ENCODE measurements around the gene NAPA. TPM values are rescaled to one million over a fixed set of nuclear protein-coding genes. Genes with fewer than 3 reads are reported as not detected.

NAPA gene
- polyA plus RNA-seq, 1 donor from 2014 or later, result 100 TPM

GRCh38 chr19:47494211-47494547, 20.7 kb downstream of the NAPA start:
- H3K36me3 ChIP-seq (ENCODE audit: insufficient read depth, low read length), result no peaks in the 10 kb centered on the region
- H3K4me3 ChIP-seq (ENCODE audit: low read length), result no peak overlapping the region
- no peak overlapping the region for H3K27ac ChIP-seq (ENCODE audit: low read length)

GRCh38 chr19:47493378-47494210, 21.3 kb downstream of the NAPA start:
- Histone ChIP-seq H3F3A (ENCODE audit: insufficient read depth, low read length, poor library complexity, severe bottlenecking) (no peaks in the 10 kb centered on the region), H3K9me3 (ENCODE audit: low read length) (no peaks in the 10 kb centered on the region), H3K4me2 (ENCODE audit: low read length) (no peak overlapping the region), H4K20me1 (ENCODE audit: insufficient read depth) (no peaks in the 10 kb centered on the region), H3K9ac (ENCODE audit: low read length) (no peak overlapping the region), H3K79me2 (replicated peaks; ENCODE audit: insufficient read depth, low read length) (no peaks in the 10 kb centered on the region), H2AFZ (ENCODE audit: low read depth, low read length) (no peak overlapping the region), H3K27ac (ENCODE audit: low read length) (no peak overlapping the region), H3K4me3 (ENCODE audit: low read length) (no peak overlapping the region), H3K27me3 (ENCODE audit: insufficient read depth, low read depth, low read length) (no peaks in the 10 kb centered on the region), H3K9me2 (ENCODE audit: insufficient read depth, low read length) (no peaks in the 10 kb centered on the region), H3K36me3 (ENCODE audit: insufficient read depth, low read length) (no peaks in the 10 kb centered on the region)
- TF ChIP-seq POLR2AphosphoS5 (IDR thresholded peaks at IDR 0.05) (no peak), TAF1 (IDR thresholded peaks at IDR 0.05; ENCODE audit: low read depth) (no peak), SMC3 (conservative IDR thresholded peaks at IDR 0.05; ENCODE audit: poor library complexity) (no peak), EZH2 (IDR thresholded peaks at IDR 0.05; ENCODE audit: borderline replicate concordance, insufficient read depth, low read length, poor library complexity, severe bottlenecking) (no peak), RAD21 (conservative IDR thresholded peaks at IDR 0.05) (no peak), EP300 (conservative IDR thresholded peaks at IDR 0.05; ENCODE audit: poor library complexity, severe bottlenecking) (no peak), MXI1 (conservative IDR thresholded peaks at IDR 0.05; ENCODE audit: poor library complexity, severe bottlenecking) (no peak), CTCF (IDR thresholded peaks at IDR 0.05; ENCODE audit: poor library complexity, severe bottlenecking) (no peak)

More at GRCh38 chr19:47494211-47494547, 20.7 kb downstream of the NAPA start:
- no peaks in the 10 kb centered on the region for H3K79me2 ChIP-seq (replicated peaks; ENCODE audit: insufficient read depth, low read length)
- H3K9ac ChIP-seq (ENCODE audit: low read length), result no peak overlapping the region
- no peaks in the 10 kb centered on the region for H4K20me1 ChIP-seq (ENCODE audit: insufficient read depth)
- H3K9me2 ChIP-seq (ENCODE audit: insufficient read depth, low read length), result no peaks in the 10 kb centered on the region
- H3K27me3 ChIP-seq (ENCODE audit: insufficient read depth, low read depth, low read length), result no peaks in the 10 kb centered on the region
- H3F3A ChIP-seq (ENCODE audit: insufficient read depth, low read length, poor library complexity, severe bottlenecking), result no peaks in the 10 kb centered on the region
- H3K9me3 ChIP-seq (ENCODE audit: low read length), result no peaks in the 10 kb centered on the region
- no peak overlapping the region for H2AFZ ChIP-seq (ENCODE audit: low read depth, low read length)
- TF ChIP-seq, protein P1, sequence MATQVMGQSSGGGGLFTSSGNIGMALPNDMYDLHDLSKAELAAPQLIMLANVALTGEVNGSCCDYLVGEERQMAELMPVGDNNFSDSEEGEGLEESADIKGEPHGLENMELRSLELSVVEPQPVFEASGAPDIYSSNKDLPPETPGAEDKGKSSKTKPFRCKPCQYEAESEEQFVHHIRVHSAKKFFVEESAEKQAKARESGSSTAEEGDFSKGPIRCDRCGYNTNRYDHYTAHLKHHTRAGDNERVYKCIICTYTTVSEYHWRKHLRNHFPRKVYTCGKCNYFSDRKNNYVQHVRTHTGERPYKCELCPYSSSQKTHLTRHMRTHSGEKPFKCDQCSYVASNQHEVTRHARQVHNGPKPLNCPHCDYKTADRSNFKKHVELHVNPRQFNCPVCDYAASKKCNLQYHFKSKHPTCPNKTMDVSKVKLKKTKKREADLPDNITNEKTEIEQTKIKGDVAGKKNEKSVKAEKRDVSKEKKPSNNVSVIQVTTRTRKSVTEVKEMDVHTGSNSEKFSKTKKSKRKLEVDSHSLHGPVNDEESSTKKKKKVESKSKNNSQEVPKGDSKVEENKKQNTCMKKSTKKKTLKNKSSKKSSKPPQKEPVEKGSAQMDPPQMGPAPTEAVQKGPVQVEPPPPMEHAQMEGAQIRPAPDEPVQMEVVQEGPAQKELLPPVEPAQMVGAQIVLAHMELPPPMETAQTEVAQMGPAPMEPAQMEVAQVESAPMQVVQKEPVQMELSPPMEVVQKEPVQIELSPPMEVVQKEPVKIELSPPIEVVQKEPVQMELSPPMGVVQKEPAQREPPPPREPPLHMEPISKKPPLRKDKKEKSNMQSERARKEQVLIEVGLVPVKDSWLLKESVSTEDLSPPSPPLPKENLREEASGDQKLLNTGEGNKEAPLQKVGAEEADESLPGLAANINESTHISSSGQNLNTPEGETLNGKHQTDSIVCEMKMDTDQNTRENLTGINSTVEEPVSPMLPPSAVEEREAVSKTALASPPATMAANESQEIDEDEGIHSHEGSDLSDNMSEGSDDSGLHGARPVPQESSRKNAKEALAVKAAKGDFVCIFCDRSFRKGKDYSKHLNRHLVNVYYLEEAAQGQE (IDR thresholded peaks at IDR 0.05; ENCODE audit: borderline replicate concordance), result no peak
- TF ChIP-seq SMC3 (conservative IDR thresholded peaks at IDR 0.05; ENCODE audit: poor library complexity) (no peak), POLR2AphosphoS5 (IDR thresholded peaks at IDR 0.05) (no peak), EZH2 (IDR thresholded peaks at IDR 0.05; ENCODE audit: borderline replicate concordance, insufficient read depth, low read length, poor library complexity, severe bottlenecking) (no peak), EP300 (conservative IDR thresholded peaks at IDR 0.05; ENCODE audit: poor library complexity, severe bottlenecking) (no peak), TAF1 (IDR thresholded peaks at IDR 0.05; ENCODE audit: low read depth) (no peak), MXI1 (conservative IDR thresholded peaks at IDR 0.05; ENCODE audit: poor library complexity, severe bottlenecking) (no peak), RAD21 (conservative IDR thresholded peaks at IDR 0.05) (no peak), CTCF (IDR thresholded peaks at IDR 0.05; ENCODE audit: poor library complexity, severe bottlenecking) (no peak)
- H3K4me2 ChIP-seq (ENCODE audit: low read length), result no peak overlapping the region
